GM19324 (cell line): ENCODE results near the gene SCGB2A2.

Experiments
- ATAC-seq: cut with Tn5 transposase; IDR thresholded peaks from one replicate; pipeline ENCODE4 v1.9.1; 2021; ENCODE audit warnings: mild to moderate bottlenecking, moderate library complexity; ENCODE audit not compliant: unreplicated experiment, low FRiP score

Gene SCGB2A2

GRCh38 chr11:62295504-62295903, 25.5 kb downstream of the SCGB2A2 start:
- ATAC-seq, result no peak

- no peak for ATAC-seq
Observed at GRCh38 chr11:62298975-62299374, 29.0 kb downstream of the SCGB2A2 start, which contains the start of gene SCGB1D4. Gene SCGB1D4, minus strand, starts transcription at chr11:62299075. Its CDS starts 65 bp downstream, at chr11:62299010.

GRCh38 chr11:62306227-62306626, 36.3 kb downstream of the SCGB2A2 start:
- no peak for ATAC-seq

GRCh38 chr11:62307950-62308349, 38.0 kb downstream of the SCGB2A2 start:
- no peak for ATAC-seq

GRCh38 chr11:62309991-62310390, 40.0 kb downstream of the SCGB2A2 start:
- no peak for ATAC-seq

GRCh38 chr11:62315431-62315830, 45.5 kb downstream of the SCGB2A2 start:
- ATAC-seq, result no peak

GRCh38 chr11:62322524-62322923, 52.6 kb downstream of the SCGB2A2 start:
- no peak for ATAC-seq
